Lower lobe of right lung (tissue), 2 donors: ENCODE results near the gene CREB3L2. TPM values are rescaled to one million over a fixed set of nuclear protein-coding genes. Genes with fewer than 3 reads are reported as not detected.
A peak's percentile ranks its signal among the peaks of the same experiment; 100 is the strongest.
"Not testable (repeated sequence)": the region's sequence is repeated elsewhere in the genome, so short reads cannot be mapped to it uniquely, and the experiment has no call there.

Source experiments
- ATAC-seq, 2 donors: fragments of 200-7000 bp; cut with Tn5 transposase; one replicate each; pipeline ENCODE4 v1.9.1; 2020 to 2022; ENCODE audit warnings: mild to moderate bottlenecking in 2 of 2, moderate library complexity in 2 of 2
- DNase-seq: peaks from one replicate; pipeline ENCODE4 v3.0.0-alpha.2; 2020
- H3K27ac ChIP-seq: fragments of 200-600 bp; one replicate; pipeline ENCODE4 v1.8.0; 2022
- H3K27me3 ChIP-seq: fragments of 200-600 bp; one replicate; pipeline ENCODE4 v1.8.0; 2022; ENCODE audit warnings: low read depth
- H3K36me3 ChIP-seq: fragments of 200-600 bp; one replicate; pipeline ENCODE4 v1.8.0; 2022; ENCODE audit warnings: mild to moderate bottlenecking
- H3K4me1 ChIP-seq: fragments of 200-600 bp; one replicate; pipeline ENCODE4 v1.8.0; 2022
- H3K4me3 ChIP-seq: fragments of 200-600 bp; one replicate; pipeline ENCODE4 v1.8.0; 2022; ENCODE audit warnings: mild to moderate bottlenecking
- H3K9me3 ChIP-seq: fragments of 200-600 bp; one replicate; pipeline ENCODE4 v1.8.0; 2022
- CTCF ChIP-seq: fragments of 200-600 bp; IDR thresholded peaks from one replicate; pipeline ENCODE4 v1.8.0; 2022; ENCODE audit warnings: antibody characterized with exemption, mild to moderate bottlenecking
- intact Hi-C: fragments of 100-400 bp; cut with DNase I; formaldehyde crosslinking; loops from one replicate; pipeline ENCODE4 v1.11.0; 2022
- total RNA-seq: library from RNA; stranded (reverse); fragmentation: NEBNext Ultra II Directional; extraction: Animal tissue kit (Norgen Biotek cat#: 25700); gene quantifications from one replicate; pipeline ENCODE4 v1.2.1, GENCODE V29; 2021
- donor health status: DM: no; HTN: yes; CAD: no; lungs with severe emphysema.

The CREB3L2 gene
- total RNA-seq, 1 donor from 2014 or later: 48.9 TPM

- Histone ChIP-seq H3K9me3 (no peaks in the 10 kb centered on the region), H3K4me3 (no peak overlapping the region), H3K27me3 (no peaks in the 10 kb centered on the region), H3K4me1 (peaks cover 86% of the 10 kb centered on the region), H3K27ac (peak overlapping the region; percentile 2), H3K36me3 (no peaks in the 10 kb centered on the region)
- no peak for ATAC-seq
- intact Hi-C loops: no loop called here
- no peak for TF ChIP-seq CTCF
- no peak for DNase-seq
Observed at GRCh38 chr7:137985253-137985896, 16.5 kb downstream of the CREB3L2 start.

- no peaks in the 10 kb centered on the region for H3K9me3 ChIP-seq
- H3K4me3 ChIP-seq: no peak overlapping the region
- intact Hi-C loops: no loop called here
- DNase-seq (no peak), ATAC-seq (no peak)
- H3K4me1 ChIP-seq: peaks cover 80% of the 10 kb centered on the region
- no peaks in the 10 kb centered on the region for H3K27me3 ChIP-seq
- H3K27ac ChIP-seq: peak overlapping the region; percentile 11
- no peak for TF ChIP-seq CTCF
- no peaks in the 10 kb centered on the region for H3K36me3 ChIP-seq
Observed at GRCh38 chr7:137984181-137985041, 17.5 kb downstream of the CREB3L2 start.

GRCh38 chr7:137983323-137984008 is 18.4 kb downstream of the CREB3L2 start:
- intact Hi-C loops: no loop called here
- Histone ChIP-seq H3K4me1 (peaks cover 79% of the 10 kb centered on the region), H3K4me3 (no peak overlapping the region), H3K36me3 (no peaks in the 10 kb centered on the region), H3K9me3 (no peaks in the 10 kb centered on the region), H3K27ac (no peak overlapping the region), H3K27me3 (no peaks in the 10 kb centered on the region)
- TF ChIP-seq CTCF: no peak
- no peak for DNase-seq
- no peak for ATAC-seq

GRCh38 chr7:137982394-137982793 is 19.5 kb downstream of the CREB3L2 start:
- ATAC-seq, H3K27ac ChIP-seq, H3K9me3 ChIP-seq, H3K4me3 ChIP-seq, H3K27me3 ChIP-seq, intact Hi-C loops, H3K36me3 ChIP-seq, DNase-seq: not testable (repeated sequence)
- peaks cover 70% of the 10 kb centered on the region for H3K4me1 ChIP-seq

GRCh38 chr7:137981668-137982067 is 20.2 kb downstream of the CREB3L2 start:
- Histone ChIP-seq H3K36me3 (no peaks in the 10 kb centered on the region), H3K27ac (peak overlapping the region; percentile 32), H3K4me3 (no peak overlapping the region), H3K27me3 (no peaks in the 10 kb centered on the region), H3K9me3 (no peaks in the 10 kb centered on the region), H3K4me1 (peaks cover 63% of the 10 kb centered on the region)
- intact Hi-C loops: no loop called here
- no peak for TF ChIP-seq CTCF
- no peak for DNase-seq
- ATAC-seq: no peak
